CD4-positive, alpha-beta T cell (primary cell): ENCODE measurements around the gene PSME1. TPM values are rescaled to one million over a fixed set of nuclear protein-coding genes. Genes with fewer than 3 reads are reported as not detected.

ENCODE experiments used
- ATAC-seq: fragments of 200-7000 bp; cut with Tn5 transposase; one replicate; pipeline ENCODE4 v1.10.0; 2022; ENCODE audit warnings: mild to moderate bottlenecking; ENCODE audit not compliant: poor library complexity
- CTCF ChIA-PET: fragments of 350-600 bp; sonication (Branson Sonifier 250); formaldehyde crosslinking; loops from one replicate; lab custom pipeline; 2021; ENCODE audit warnings: antibody characterized with exemption, inconsistent platforms; lab: Charles Lee
- POLR2A ChIA-PET: fragments of 350-600 bp; sonication (Branson Sonifier 250); formaldehyde crosslinking; loops from one replicate; lab custom pipeline; 2021; ENCODE audit warnings: antibody characterized with exemption, inconsistent platforms; lab: Charles Lee
- DNase-seq, 14 experiments: peaks; one replicate each; pipeline ENCODE4 v3.0.0-alpha.2; 2013 to 2020; ENCODE audit warnings: mixed read lengths in 2 of 14
- H3K27ac ChIP-seq, 2 donors: one replicate each; pipeline versions ENCODE4 v1.5.1 to v1.7.0; 2013; ENCODE audit warnings: low read length in 2 of 2, low read depth in 1 of 2, mild to moderate bottlenecking in 1 of 2
- H3K27me3 ChIP-seq, 2 experiments: 1 replicate in 1 of 2; 2 replicates in 1 of 2; pipeline versions ENCODE4 v1.6.1 to v1.7.0; 2013; ENCODE audit warnings: low read length in 2 of 2, control low read depth in 1 of 2, mild to moderate bottlenecking in 1 of 2, moderate library complexity in 1 of 2; ENCODE audit not compliant: insufficient read depth in 2 of 2, control insufficient read depth in 1 of 2
- H3K36me3 ChIP-seq: one replicate; pipeline ENCODE4 v1.6.1; 2013; ENCODE audit warnings: low read length, control low read depth; ENCODE audit not compliant: insufficient read depth
- H3K4me1 ChIP-seq: one replicate; pipeline ENCODE4 v1.6.1; 2013; ENCODE audit warnings: low read length, control low read depth; ENCODE audit not compliant: insufficient read depth
- H3K4me3 ChIP-seq: one replicate; pipeline ENCODE4 v1.5.1; 2013; ENCODE audit warnings: mild to moderate bottlenecking, low read length, moderate library complexity
- H3K9me3 ChIP-seq, 2 experiments: 1 replicate in 1 of 2; 2 replicates in 1 of 2; pipeline versions ENCODE4 v1.6.1 to v1.7.0; 2013; ENCODE audit warnings: low read length in 2 of 2, mild to moderate bottlenecking in 2 of 2, control low read depth in 1 of 2, moderate library complexity in 1 of 2; ENCODE audit not compliant: control insufficient read depth in 1 of 2, insufficient read depth in 1 of 2
- H3K27ac Mint-ChIP-seq: one replicate; pipeline ENCODE4 v1.8.0; 2020; ENCODE audit warnings: mixed read lengths
- H3K27me3 Mint-ChIP-seq: one replicate; pipeline ENCODE4 v1.8.0; 2021; ENCODE audit warnings: mixed read lengths
- H3K36me3 Mint-ChIP-seq: one replicate; pipeline ENCODE4 v1.8.0; 2021; ENCODE audit warnings: low read depth, mixed read lengths
- H3K4me1 Mint-ChIP-seq: one replicate; pipeline ENCODE4 v1.8.0; 2021; ENCODE audit warnings: low read depth, mixed read lengths
- H3K4me3 Mint-ChIP-seq: one replicate; pipeline ENCODE4 v1.8.0; 2020; ENCODE audit warnings: mild to moderate bottlenecking, mixed read lengths
- H3K9me3 Mint-ChIP-seq: one replicate; pipeline ENCODE4 v1.8.0; 2020; ENCODE audit warnings: mixed read lengths
- intact Hi-C, 2 experiments: fragments of 100-400 bp; cut with DNase I in 1 of 2; cut with micrococcal nuclease in 1 of 2; formaldehyde crosslinking; loops; one replicate each; pipeline versions ENCODE4 v1.15.1 to v1.9.0; 2023 to 2025; cut with DNase I, micrococcal nuclease
- total RNA-seq, 174 experiments: library from RNA in 2 of 174; stranded (reverse) in 2 of 174; gene quantifications; one replicate each; pipeline ENCODE4 v1.2.3 and lab custom pipeline; 2021 to 2026
- TF ChIP-seq, protein P1 (sequence below): fragments of 200-600 bp; IDR thresholded peaks from one replicate; pipeline ENCODE4 v1.8.0; 2022; ENCODE audit warnings: antibody characterized with exemption, mild to moderate bottlenecking

Gene PSME1
- total RNA-seq, 2 experiments from 2014 or later, result 166 to 171 TPM

DNA sequence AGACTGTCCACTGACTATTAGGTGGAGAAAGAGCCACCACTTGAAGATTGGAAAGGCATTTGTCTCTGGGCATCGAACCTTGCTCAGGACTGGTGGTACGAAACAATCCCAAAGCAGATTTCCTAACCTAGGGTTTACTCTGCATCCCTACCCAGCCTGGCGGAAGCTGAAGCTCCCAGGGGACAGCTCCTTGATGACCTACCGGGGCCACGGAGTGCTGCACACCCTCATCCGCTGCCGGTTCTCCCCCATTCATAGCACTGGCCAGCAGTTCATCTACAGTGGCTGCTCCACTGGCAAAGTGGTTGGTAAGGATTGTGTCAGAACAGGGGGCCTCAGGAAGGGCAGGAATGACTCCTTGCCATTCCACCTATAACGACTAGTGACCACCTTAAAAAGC, 14.8 kb upstream of the PSME1 start:
- DNase-seq (no peak), ATAC-seq (no peak)
- Mint-ChIP-seq H3K36me3 (peaks cover 87% of the 10 kb centered on the region), H3K27me3 (no peaks in the 10 kb centered on the region), H3K4me3 (no peak overlapping the region), H3K27ac (no peak overlapping the region), H3K4me1 (peaks cover 19% of the 10 kb centered on the region), H3K9me3 (no peaks in the 10 kb centered on the region)
- H3K27me3 ChIP-seq, result no peaks in the 10 kb centered on the region
- peaks cover 21% of the 10 kb centered on the region for H3K4me1 ChIP-seq
- intact Hi-C loops, result no loop called here
- CTCF ChIA-PET, result interaction anchor here (1.7 to 1.9 kb wide), 2 partner anchors 14 to 40 kb away, joined by 4 to 6 read pairs; partner anchors contain the start of gene IRF9
- H3K27ac ChIP-seq, result no peak overlapping the region
- TF ChIP-seq, protein P1, sequence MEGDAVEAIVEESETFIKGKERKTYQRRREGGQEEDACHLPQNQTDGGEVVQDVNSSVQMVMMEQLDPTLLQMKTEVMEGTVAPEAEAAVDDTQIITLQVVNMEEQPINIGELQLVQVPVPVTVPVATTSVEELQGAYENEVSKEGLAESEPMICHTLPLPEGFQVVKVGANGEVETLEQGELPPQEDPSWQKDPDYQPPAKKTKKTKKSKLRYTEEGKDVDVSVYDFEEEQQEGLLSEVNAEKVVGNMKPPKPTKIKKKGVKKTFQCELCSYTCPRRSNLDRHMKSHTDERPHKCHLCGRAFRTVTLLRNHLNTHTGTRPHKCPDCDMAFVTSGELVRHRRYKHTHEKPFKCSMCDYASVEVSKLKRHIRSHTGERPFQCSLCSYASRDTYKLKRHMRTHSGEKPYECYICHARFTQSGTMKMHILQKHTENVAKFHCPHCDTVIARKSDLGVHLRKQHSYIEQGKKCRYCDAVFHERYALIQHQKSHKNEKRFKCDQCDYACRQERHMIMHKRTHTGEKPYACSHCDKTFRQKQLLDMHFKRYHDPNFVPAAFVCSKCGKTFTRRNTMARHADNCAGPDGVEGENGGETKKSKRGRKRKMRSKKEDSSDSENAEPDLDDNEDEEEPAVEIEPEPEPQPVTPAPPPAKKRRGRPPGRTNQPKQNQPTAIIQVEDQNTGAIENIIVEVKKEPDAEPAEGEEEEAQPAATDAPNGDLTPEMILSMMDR, result no peak
- no peaks in the 10 kb centered on the region for H3K9me3 ChIP-seq
- no peak overlapping the region for H3K4me3 ChIP-seq
- H3K36me3 ChIP-seq, result peaks cover 74% of the 10 kb centered on the region
- POLR2A ChIA-PET, result interaction anchor here (0.9 to 1.2 kb wide), 2 partner anchors 11 to 15 kb away, joined by 3 read pairs; partner anchors contain the start of gene PSME1

DNA sequence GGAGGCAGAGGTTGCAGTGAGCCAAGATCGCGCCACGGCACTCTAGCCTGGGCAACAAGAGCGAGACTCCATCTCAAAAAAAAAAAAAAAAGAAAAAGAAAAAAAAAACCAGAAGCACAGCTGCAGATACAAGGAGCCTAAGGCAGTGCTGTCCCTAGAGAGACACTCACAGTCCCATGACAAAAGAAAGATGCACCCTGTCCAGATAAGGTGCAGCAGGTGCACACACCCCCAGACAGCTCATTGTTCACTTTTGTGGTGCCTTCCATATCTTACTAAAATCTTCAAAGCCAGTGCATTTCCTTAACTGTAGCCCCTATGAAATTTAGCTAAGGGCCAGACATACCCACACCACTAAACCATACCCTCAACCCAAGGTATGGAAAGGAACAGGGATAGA, 13.6 kb upstream of the PSME1 start:
- H3K4me3 ChIP-seq, result no peak overlapping the region

DNA sequence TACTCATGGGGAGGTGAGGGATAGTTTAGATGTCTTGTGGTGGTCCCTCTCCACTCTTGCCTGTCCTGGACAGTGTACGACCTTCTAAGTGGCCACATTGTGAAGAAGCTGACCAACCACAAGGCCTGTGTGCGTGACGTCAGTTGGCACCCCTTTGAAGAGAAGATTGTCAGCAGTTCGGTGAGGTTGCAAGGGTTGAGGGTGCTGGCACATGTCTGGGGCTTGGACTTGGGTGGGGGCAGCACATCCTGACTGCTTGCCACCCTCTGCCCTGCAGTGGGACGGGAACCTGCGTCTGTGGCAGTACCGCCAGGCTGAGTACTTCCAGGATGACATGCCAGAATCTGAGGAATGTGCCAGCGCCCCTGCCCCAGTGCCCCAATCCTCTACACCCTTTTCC, 13.1 kb upstream of the PSME1 start:
- Histone ChIP-seq H3K9me3 (no peaks in the 10 kb centered on the region), H3K27me3 (no peaks in the 10 kb centered on the region), H3K27ac (no peak overlapping the region), H3K36me3 (peaks cover 61% of the 10 kb centered on the region), H3K4me3 (no peak overlapping the region), H3K4me1 (peaks cover 7% of the 10 kb centered on the region)
- no peak for ATAC-seq
- no peaks in the 10 kb centered on the region for H3K9me3 Mint-ChIP-seq
- intact Hi-C loops, result loop anchor here in 1 of 2 experiments (1.0 kb wide), 1 partner anchor 9 kb away; no protein-coding TSS in a partner anchor
- ChIA-PET CTCF (no interaction called here), POLR2A (interaction anchor here (6.2 kb wide), 1 partner anchor 8 kb away, joined by 33 read pairs; the partner anchor contains the start of genes DCAF11 and NRL)
- DNase-seq, result no peak
- H3K36me3 Mint-ChIP-seq, result peaks cover 71% of the 10 kb centered on the region
- H3K4me3 Mint-ChIP-seq, result no peak overlapping the region
- no peaks in the 10 kb centered on the region for H3K27me3 Mint-ChIP-seq
- TF ChIP-seq, protein P1, result no peak
- H3K27ac Mint-ChIP-seq, result no peak overlapping the region
- peaks cover 10% of the 10 kb centered on the region for H3K4me1 Mint-ChIP-seq

More for the DNA sequence above, 13.6 kb upstream of the PSME1 start:
- Histone ChIP-seq H3K9me3 (no peaks in the 10 kb centered on the region), H3K4me1 (peaks cover 10% of the 10 kb centered on the region), H3K27me3 (no peaks in the 10 kb centered on the region), H3K36me3 (peaks cover 66% of the 10 kb centered on the region), H3K27ac (no peak overlapping the region)
- H3K4me3 Mint-ChIP-seq, result no peak overlapping the region
- H3K9me3 Mint-ChIP-seq, result no peaks in the 10 kb centered on the region
- no peak overlapping the region for H3K27ac Mint-ChIP-seq
- ATAC-seq, result no peak
- intact Hi-C loops, result loop anchor here in 1 of 2 experiments (1.0 kb wide), 1 partner anchor 10 kb away; no protein-coding TSS in a partner anchor
- no peak for DNase-seq
- H3K36me3 Mint-ChIP-seq, result peaks cover 75% of the 10 kb centered on the region
- TF ChIP-seq, protein P1, result no peak
- ChIA-PET CTCF (interaction anchor here (1.7 kb wide), 1 partner anchor 39 kb away, joined by 4 read pairs; the partner anchor contains the start of gene IRF9), POLR2A (interaction anchor here (0.9 to 6.2 kb wide), 3 partner anchors 7 to 14 kb away, joined by 3 to 33 read pairs (median 3); partner anchors contain the start of genes DCAF11, NRL and PSME1)
- no peaks in the 10 kb centered on the region for H3K27me3 Mint-ChIP-seq
- H3K4me1 Mint-ChIP-seq, result peaks cover 10% of the 10 kb centered on the region
